HCT116 (cell line): Measurements from ENCODE around the gene NR6A1. TPM values are rescaled to one million over a fixed set of nuclear protein-coding genes. Genes with fewer than 3 reads are reported as not detected.

Experiments used
- ATAC-seq: fragments of 200-7000 bp; cut with Tn5 transposase; 2 replicates; pipeline ENCODE4 v1.9.1; 2020; ENCODE audit warnings: mild to moderate bottlenecking, moderate library complexity
- BruUV-seq: library from RNA; stranded (reverse); fragments of 400-500 nt; replicated peaks from 2 replicates; lab custom pipeline; 2021; lab: Mats Ljungman, UMichigan
- CTCF ChIA-PET: fragments of 300-600 bp; sonication (Branson Sonifier 250); formaldehyde crosslinking; loops from one replicate; lab custom pipeline; 2021; ENCODE audit warnings: antibody characterized with exemption; lab: Charles Lee
- POLR2A ChIA-PET: fragments of 300-600, 350-600 bp; sonication (Branson Sonifier 250); formaldehyde crosslinking; loops from one replicate; lab custom pipeline; 2021; ENCODE audit warnings: antibody characterized with exemption; lab: Charles Lee
- RAD21 ChIA-PET, 2 experiments: fragments of 300-600 bp; sonication (Branson Sonifier 250); formaldehyde crosslinking; loops; one replicate each; lab custom pipeline; 2023; ENCODE audit warnings: low total read pairs in 2 of 2; ENCODE audit not compliant: uncharacterized antibody in 2 of 2, unreplicated experiment in 2 of 2, low non-redundant PET in 1 of 2; lab: Charles Lee
- DNase-seq: peaks from one replicate; pipeline ENCODE4 v3.0.0-alpha.2; 2010; ENCODE audit warnings: low read depth, low spot score
- H2AFZ ChIP-seq: fragments of 200-600 bp; shearing (Covaris generic), sonication (generic); 2 replicates; pipeline ENCODE4 v1.6.1; 2017; ENCODE audit warnings: low read depth, mixed run types, mixed read lengths, antibody characterized with exemption, low read length; ENCODE audit not compliant: poor library complexity, severe bottlenecking
- H3K27ac ChIP-seq: 2 replicates; pipeline ENCODE4 v1.5.1; 2012; ENCODE audit warnings: low read depth, low read length
- H3K27me3 ChIP-seq: fragments of 200-600 bp; sonication (generic); 2 replicates; pipeline ENCODE4 v1.6.1; 2016; ENCODE audit warnings: mixed run types, low read length, mixed read lengths; ENCODE audit not compliant: insufficient read depth
- H3K36me3 ChIP-seq, 2 experiments: fragments of 200-500 bp in 1 of 2; fragments of 200-600 bp in 1 of 2; sonication (Bioruptor generic) in 1 of 2; sonication (generic) in 1 of 2; 2 replicates each; pipeline versions ENCODE4 v1.5.1 to v1.6.1; 2014 to 2016; ENCODE audit warnings: low read length in 2 of 2, inconsistent platforms in 1 of 2, mixed read lengths in 1 of 2, mixed run types in 1 of 2; ENCODE audit not compliant: insufficient read depth in 2 of 2, control insufficient read depth in 1 of 2
- H3K4me1 ChIP-seq, 2 experiments: fragments of 200-600 bp in 1 of 2; sonication (generic) in 1 of 2; 2 replicates each; pipeline versions ENCODE4 v1.5.1 to v1.6.1; 2012 to 2017; ENCODE audit warnings: low read length in 2 of 2, inconsistent platforms in 1 of 2, mild to moderate bottlenecking in 1 of 2, mixed read lengths in 1 of 2, mixed run types in 1 of 2, moderate library complexity in 1 of 2; ENCODE audit not compliant: insufficient read depth in 2 of 2, control insufficient read depth in 1 of 2
- H3K4me2 ChIP-seq: fragments of 200-600 bp; sonication (generic); 2 replicates; pipeline ENCODE4 v1.6.1; 2017; ENCODE audit warnings: mixed run types, low read length, mixed read lengths
- H3K4me3 ChIP-seq, 2 experiments: fragments of 200-600 bp in 1 of 2; sonication (generic) in 1 of 2; replicated peaks in 1 of 2; 2 replicates each; pipeline ENCODE4 v1.5.1; 2011 to 2016; ENCODE audit warnings: low read length in 2 of 2, control low read depth in 1 of 2, low read depth in 1 of 2, mild to moderate bottlenecking in 1 of 2, mixed read lengths in 1 of 2, mixed run types in 1 of 2
- H3K79me2 ChIP-seq: fragments of 200-600 bp; sonication (generic); 2 replicates; pipeline ENCODE4 v1.6.1; 2017; ENCODE audit warnings: mild to moderate bottlenecking, mixed run types, low read length, moderate library complexity, mixed read lengths; ENCODE audit not compliant: insufficient read depth
- H3K9ac ChIP-seq: fragments of 200-600 bp; sonication (generic); 2 replicates; pipeline ENCODE4 v1.6.1; 2016; ENCODE audit warnings: low read length, mixed read lengths
- H3K9me2 ChIP-seq: fragments of 200-600 bp; sonication (generic), shearing (Covaris generic); 2 replicates; pipeline ENCODE4 v1.6.1; 2017; ENCODE audit warnings: mixed run types, mild to moderate bottlenecking, moderate library complexity; ENCODE audit not compliant: insufficient read depth
- H3K9me3 ChIP-seq, 2 experiments: fragments of 200-500 bp in 1 of 2; fragments of 200-600 bp in 1 of 2; sonication (Bioruptor generic) in 1 of 2; sonication (generic) in 1 of 2; 2 replicates each; pipeline ENCODE4 v1.6.1; 2014 to 2017; ENCODE audit warnings: low read length in 2 of 2, mixed read lengths in 2 of 2, inconsistent platforms in 1 of 2, low read depth in 1 of 2, mild to moderate bottlenecking in 1 of 2, mixed run types in 1 of 2, moderate library complexity in 1 of 2; ENCODE audit not compliant: control insufficient read depth in 1 of 2, insufficient read depth in 1 of 2
- H4K20me1 ChIP-seq: fragments of 200-600 bp; sonication (generic), shearing (Covaris generic); 2 replicates; pipeline ENCODE4 v1.6.1; 2017; ENCODE audit warnings: mixed run types, mild to moderate bottlenecking, moderate library complexity; ENCODE audit not compliant: insufficient read depth
- CBX3 ChIP-seq: IDR thresholded peaks from 2 replicates; pipeline ENCODE4 v1.6.1; 2012; ENCODE audit warnings: low read depth
- CEBPB ChIP-seq: IDR thresholded peaks from 2 replicates; pipeline ENCODE4 v1.6.1; 2012; ENCODE audit warnings: low read depth
- EGR1 ChIP-seq: IDR thresholded peaks from 2 replicates; pipeline ENCODE4 v1.6.1; 2012; ENCODE audit warnings: low read depth
- ELF1 ChIP-seq: IDR thresholded peaks from 2 replicates; pipeline ENCODE4 v1.6.1; 2012; ENCODE audit warnings: low read depth, borderline replicate concordance
- EZH2phosphoT487 ChIP-seq: fragments of 200-600 bp; IDR thresholded peaks from 2 replicates; pipeline ENCODE4 v1.6.1; 2018; ENCODE audit warnings: antibody characterized with exemption, borderline replicate concordance
- FOSL1 ChIP-seq: IDR thresholded peaks from 2 replicates; pipeline ENCODE4 v1.6.1; 2012; ENCODE audit warnings: low read depth
- POLR2AphosphoS5 ChIP-seq: IDR thresholded peaks from 2 replicates; pipeline ENCODE4 v1.6.1; 2011; ENCODE audit warnings: mild to moderate bottlenecking, low read depth, low read length, moderate library complexity
- RAD21 ChIP-seq: IDR thresholded peaks from 2 replicates; pipeline ENCODE4 v1.6.1; 2012; ENCODE audit warnings: low read depth, mild to moderate bottlenecking
- SIN3A ChIP-seq: IDR thresholded peaks from 2 replicates; pipeline ENCODE4 v1.6.1; 2012; ENCODE audit warnings: low read depth
- SP1 ChIP-seq: IDR thresholded peaks from 2 replicates; pipeline ENCODE4 v1.6.1; 2012; ENCODE audit warnings: low read depth
- SRF ChIP-seq: IDR thresholded peaks from 2 replicates; pipeline ENCODE4 v1.6.1; 2012; ENCODE audit warnings: low read depth
- TCF7L2 ChIP-seq: IDR thresholded peaks from 2 replicates; pipeline ENCODE4 v1.7.0; 2011; ENCODE audit warnings: borderline replicate concordance, inconsistent platforms; ENCODE audit not compliant: insufficient read depth, insufficient read length; ENCODE audit errors: extremely low read depth
- YY1 ChIP-seq: IDR thresholded peaks from 2 replicates; pipeline ENCODE4 v1.6.1; 2011; ENCODE audit warnings: low read length, low read depth, moderate library complexity, mild to moderate bottlenecking; ENCODE audit not compliant: insufficient replicate concordance; ENCODE audit errors: extremely low read depth
- intact Hi-C: fragments of 100-400 bp; cut with micrococcal nuclease; formaldehyde crosslinking; loops from 2 replicates; pipeline ENCODE4 v1.10.0; 2022
- total RNA-seq: library from RNA; stranded (reverse); gene quantifications from one replicate; pipeline ENCODE4 v1.2.1, GENCODE V29; 2021; ENCODE audit not compliant: unreplicated experiment
- TF ChIP-seq, protein P1 (sequence below): IDR thresholded peaks from 2 replicates; pipeline ENCODE4 v1.6.1; 2011; ENCODE audit warnings: mild to moderate bottlenecking, low read length, moderate library complexity; ENCODE audit not compliant: insufficient replicate concordance; ENCODE audit errors: extremely low read depth
- TF ChIP-seq, protein P2 (sequence below), 3 experiments: fragments of 200-600 bp in 1 of 3; sonication (generic) in 1 of 3; IDR thresholded peaks in 2 of 3; conservative IDR thresholded peaks in 1 of 3; 2 replicates each; pipeline ENCODE4 v1.5.1; 2012 to 2017; ENCODE audit warnings: low read depth in 2 of 3, low read length in 2 of 3, antibody characterized with exemption in 1 of 3, borderline replicate concordance in 1 of 3, control low read depth in 1 of 3, mild to moderate bottlenecking in 1 of 3, mixed read lengths in 1 of 3, mixed run types in 1 of 3, moderate library complexity in 1 of 3; ENCODE audit not compliant: insufficient read depth in 1 of 3

Gene NR6A1
- total RNA-seq, 1 experiment from 2014 or later, result 9.9 TPM

GRCh38 chr9:124645274-124645673 lies 125.8 kb downstream of the NR6A1 start:
- no peak for TF ChIP-seq SP1
- TF ChIP-seq TCF7L2, result no peak
- no peak for TF ChIP-seq EZH2phosphoT487
- TF ChIP-seq EGR1, result no peak
- no peak for TF ChIP-seq RAD21
- TF ChIP-seq, protein P1, sequence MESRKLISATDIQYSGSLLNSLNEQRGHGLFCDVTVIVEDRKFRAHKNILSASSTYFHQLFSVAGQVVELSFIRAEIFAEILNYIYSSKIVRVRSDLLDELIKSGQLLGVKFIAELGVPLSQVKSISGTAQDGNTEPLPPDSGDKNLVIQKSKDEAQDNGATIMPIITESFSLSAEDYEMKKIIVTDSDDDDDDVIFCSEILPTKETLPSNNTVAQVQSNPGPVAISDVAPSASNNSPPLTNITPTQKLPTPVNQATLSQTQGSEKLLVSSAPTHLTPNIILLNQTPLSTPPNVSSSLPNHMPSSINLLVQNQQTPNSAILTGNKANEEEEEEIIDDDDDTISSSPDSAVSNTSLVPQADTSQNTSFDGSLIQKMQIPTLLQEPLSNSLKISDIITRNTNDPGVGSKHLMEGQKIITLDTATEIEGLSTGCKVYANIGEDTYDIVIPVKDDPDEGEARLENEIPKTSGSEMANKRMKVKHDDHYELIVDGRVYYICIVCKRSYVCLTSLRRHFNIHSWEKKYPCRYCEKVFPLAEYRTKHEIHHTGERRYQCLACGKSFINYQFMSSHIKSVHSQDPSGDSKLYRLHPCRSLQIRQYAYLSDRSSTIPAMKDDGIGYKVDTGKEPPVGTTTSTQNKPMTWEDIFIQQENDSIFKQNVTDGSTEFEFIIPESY, result no peak
- no peak for TF ChIP-seq SIN3A
- H3K9me3 ChIP-seq, result no peaks in the 10 kb centered on the region
- intact Hi-C loops, result no loop called here
- no peak overlapping the region for H3K9ac ChIP-seq
- H2AFZ ChIP-seq, result no peak overlapping the region
- H3K9me2 ChIP-seq, result no peaks in the 10 kb centered on the region
- ChIA-PET CTCF (no interaction called here), RAD21 (no interaction called here), POLR2A (no interaction called here)
- H4K20me1 ChIP-seq, result no peaks in the 10 kb centered on the region
- no peak overlapping the region for H3K27ac ChIP-seq
- no peak overlapping the region for H3K4me2 ChIP-seq
- BruUV-seq, result no TSS peak
- H3K4me3 ChIP-seq, result no peak overlapping the region
- no peaks in the 10 kb centered on the region for H3K36me3 ChIP-seq
- H3K4me1 ChIP-seq, result no peaks in the 10 kb centered on the region
- no peaks in the 10 kb centered on the region for H3K27me3 ChIP-seq
- ATAC-seq (no peak), DNase-seq (no peak)
- H3K79me2 ChIP-seq, result peaks cover 52% of the 10 kb centered on the region

DNA sequence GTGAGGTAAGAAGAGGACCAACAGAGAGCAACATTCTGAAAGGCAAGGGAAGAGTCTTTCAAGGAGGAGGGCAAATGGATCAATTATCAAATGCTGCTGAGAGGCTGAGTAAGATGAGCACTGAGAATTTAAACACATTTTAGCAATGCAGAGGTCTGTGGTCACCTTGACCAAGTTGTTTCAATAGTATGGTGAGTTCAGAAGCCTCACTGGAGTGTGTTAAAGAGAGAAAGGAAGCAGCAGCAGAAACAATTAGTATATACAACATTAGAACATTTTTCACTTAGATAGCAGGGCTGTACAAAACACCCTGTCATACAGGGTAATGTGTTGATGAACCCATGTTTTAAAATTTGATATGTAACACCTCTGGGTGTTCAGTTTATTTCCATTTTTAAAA lies 131.5 kb downstream of the NR6A1 start:
- DNase-seq (no peak), ATAC-seq (no peak)
- no peak overlapping the region for H2AFZ ChIP-seq
- no peaks in the 10 kb centered on the region for H3K9me3 ChIP-seq
- TF ChIP-seq CBX3 (no peak), FOSL1 (no peak), POLR2AphosphoS5 (no peak), ELF1 (no peak), SRF (no peak), CEBPB (no peak), EGR1 (no peak), YY1 (no peak)
- TF ChIP-seq, protein P2, sequence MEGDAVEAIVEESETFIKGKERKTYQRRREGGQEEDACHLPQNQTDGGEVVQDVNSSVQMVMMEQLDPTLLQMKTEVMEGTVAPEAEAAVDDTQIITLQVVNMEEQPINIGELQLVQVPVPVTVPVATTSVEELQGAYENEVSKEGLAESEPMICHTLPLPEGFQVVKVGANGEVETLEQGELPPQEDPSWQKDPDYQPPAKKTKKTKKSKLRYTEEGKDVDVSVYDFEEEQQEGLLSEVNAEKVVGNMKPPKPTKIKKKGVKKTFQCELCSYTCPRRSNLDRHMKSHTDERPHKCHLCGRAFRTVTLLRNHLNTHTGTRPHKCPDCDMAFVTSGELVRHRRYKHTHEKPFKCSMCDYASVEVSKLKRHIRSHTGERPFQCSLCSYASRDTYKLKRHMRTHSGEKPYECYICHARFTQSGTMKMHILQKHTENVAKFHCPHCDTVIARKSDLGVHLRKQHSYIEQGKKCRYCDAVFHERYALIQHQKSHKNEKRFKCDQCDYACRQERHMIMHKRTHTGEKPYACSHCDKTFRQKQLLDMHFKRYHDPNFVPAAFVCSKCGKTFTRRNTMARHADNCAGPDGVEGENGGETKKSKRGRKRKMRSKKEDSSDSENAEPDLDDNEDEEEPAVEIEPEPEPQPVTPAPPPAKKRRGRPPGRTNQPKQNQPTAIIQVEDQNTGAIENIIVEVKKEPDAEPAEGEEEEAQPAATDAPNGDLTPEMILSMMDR (IDR thresholded peaks at IDR 0.05 in 2 of 3, conservative IDR thresholded peaks at IDR 0.05 in 1 of 3; ENCODE audit: borderline replicate concordance in 1 of 3, insufficient read depth in 1 of 3, low read depth in 2 of 3, low read length in 2 of 3), result no peak
- H3K4me2 ChIP-seq, result no peak overlapping the region
- no peaks in the 10 kb centered on the region for H3K9me2 ChIP-seq
- BruUV-seq, result no TSS peak
- H3K36me3 ChIP-seq, result no peaks in the 10 kb centered on the region
- ChIA-PET CTCF (interaction anchor here (3.2 kb wide), 1 partner anchor 22 kb away, joined by 13 read pairs; no protein-coding TSS in a partner anchor), POLR2A (interaction anchor here (1.2 kb wide), 1 partner anchor 18 kb away, joined by 4 read pairs; no protein-coding TSS in a partner anchor), RAD21 (no interaction called here)
- H3K27me3 ChIP-seq, result no peaks in the 10 kb centered on the region
- no peak overlapping the region for H3K9ac ChIP-seq
- H3K79me2 ChIP-seq, result peaks cover 7% of the 10 kb centered on the region; the same call in 1 of the 2 replicates
- H3K4me3 ChIP-seq, result no peak overlapping the region
- no peaks in the 10 kb centered on the region for H3K4me1 ChIP-seq
- no peaks in the 10 kb centered on the region; the same call in 1 of the 2 replicates for H4K20me1 ChIP-seq
- no peak overlapping the region for H3K27ac ChIP-seq
- intact Hi-C loops, result no loop called here
